Ovary (tissue), 9 donors: ENCODE measurements around the gene PRDM16. TPM values are rescaled to one million over a fixed set of nuclear protein-coding genes. Genes with fewer than 3 reads are reported as not detected.

Source experiments
- DNase-seq, 5 donors: peaks; one replicate each; pipeline ENCODE4 v3.0.0-alpha.2; 2019 to 2020
- H3K27ac ChIP-seq, 2 donors: fragments of 200-600 bp; one replicate each; pipeline versions ENCODE4 v1.5.1 to v1.8.0; 2019 to 2022
- H3K27me3 ChIP-seq: fragments of 200-600 bp; one replicate; pipeline ENCODE4 v1.8.0; 2022
- H3K36me3 ChIP-seq: fragments of 200-600 bp; sonication (generic); one replicate; pipeline ENCODE4 v1.5.1; 2019
- H3K4me1 ChIP-seq: one replicate; pipeline ENCODE4 v1.8.1; 2013; ENCODE audit warnings: mild to moderate bottlenecking, moderate library complexity; ENCODE audit not compliant: insufficient read depth
- H3K4me3 ChIP-seq: fragments of 200-600 bp; sonication (generic); one replicate; pipeline ENCODE4 v1.5.1; 2017
- H3K9me3 ChIP-seq, 2 donors: fragments of 200-600 bp in 1 of 2; sonication (generic) in 1 of 2; one replicate each; pipeline versions ENCODE4 v1.5.1 to v1.8.1; 2013 to 2019; ENCODE audit warnings: mild to moderate bottlenecking in 1 of 2, moderate library complexity in 1 of 2
- CTCF ChIP-seq, 3 donors: fragments of 450-650 bp in 2 of 3; fragments of 200-600 bp in 1 of 3; IDR thresholded peaks; one replicate each; pipeline versions ENCODE4 v1.5.1 to v1.8.0; 2016 to 2022; ENCODE audit warnings: antibody characterized with exemption in 3 of 3, mild to moderate bottlenecking in 1 of 3
- EP300 ChIP-seq: sonication (generic); formaldehyde crosslinking; IDR thresholded peaks from one replicate; pipeline ENCODE4 v1.6.1; 2017; ENCODE audit warnings: antibody characterized with exemption
- POLR2A ChIP-seq: fragments of 450-650 bp; IDR thresholded peaks from one replicate; pipeline ENCODE4 v1.6.1; 2017; ENCODE audit warnings: antibody characterized with exemption, mild to moderate bottlenecking, moderate library complexity
- WGBS, 3 donors: extraction: QIAGEN DNeasy Blood & Tissue Kit in 1 of 3; methylation state at CpG; one replicate each; pipeline versions ENCODE4 v1.1.5 to v1.1.7; 2013 to 2017; 5-methylcytosine and 5-hydroxymethylcytosine counted together
- intact Hi-C, 4 donors: fragments of 100-400 bp; cut with DNase I; formaldehyde crosslinking; loops; one replicate each; pipeline versions ENCODE4 v1.11.0 to v1.15.1; 2022 to 2023
- polyA plus RNA-seq, 2 donors: library from polyadenylated mRNA; stranded (reverse); fragments of 200-250 nt in 1 of 2; fragments of 350-450 nt in 1 of 2; fragmentation: Illumina TruSeq in 1 of 2; extraction: RNeasy Lipid Tissue Mini Kit (QIAGEN cat#74804) in 1 of 2; gene quantifications; one replicate each; pipeline ENCODE4 v1.2.3, GENCODE V29; 2013 to 2014
- total RNA-seq, 7 donors: library from RNA; depleted of rRNA in 2 of 7; stranded (reverse); fragments of >200 nt in 2 of 7; fragmentation: NEBNext Ultra II Directional in 3 of 7; extraction: Animal tissue kit (Norgen Biotek cat#: 25700) in 3 of 7; gene quantifications; one replicate each; pipeline versions ENCODE4 v1.1.0 to v1.2.4, GENCODE V29; 2016 to 2023
- donor health status: DM: no; HTN: no; CAD: no; lungs with moderate emphysema.
- donor health status: DM: no; HTN: no; CAD: no.
- donor health status: Bipolar disorder and iron deficiency.
- donor health status: DM: yes; HTN: yes; CAD: no.
- donor health status: DM: no; HTN: no; CAD: no.
- donor health status: DM: yes; HTN: yes; CAD: no.

The PRDM16 gene
- total and polyA plus RNA-seq, 9 donors: 1.1 to 17.3 (median 3.9) TPM

- H3K27ac ChIP-seq: no peak overlapping the region
- 91 to 93% (median 91%) methylated on average over 42 of the region's 42 CpGs for WGBS, 3 donors
- intact Hi-C loops: no loop called here
- TF ChIP-seq CTCF (IDR thresholded peaks at IDR 0.05) (no peak), EP300 (no peak), POLR2A (no peak)
- H3K9me3 ChIP-seq: no peaks in the 10 kb centered on the region
- H3K4me3 ChIP-seq: no peak overlapping the region
- no peaks in the 10 kb centered on the region for H3K27me3 ChIP-seq
- H3K4me1 ChIP-seq: no peaks in the 10 kb centered on the region
- H3K36me3 ChIP-seq: no peaks in the 10 kb centered on the region
- DNase-seq: no peak
Measured at GRCh38 chr1:3082571-3083516, 13.8 kb downstream of the PRDM16 start.

GRCh38 chr1:3084154-3084553 is 15.2 kb downstream of the PRDM16 start:
- H3K4me3 ChIP-seq: no peak overlapping the region
- DNase-seq: no peak
- H3K9me3 ChIP-seq: no peaks in the 10 kb centered on the region
- TF ChIP-seq POLR2A (no peak), EP300 (no peak), CTCF (IDR thresholded peaks at IDR 0.05) (no peak)
- no peaks in the 10 kb centered on the region for H3K4me1 ChIP-seq
- H3K36me3 ChIP-seq: no peaks in the 10 kb centered on the region
- no peak overlapping the region for H3K27ac ChIP-seq
- intact Hi-C loops: no loop called here
- 84 to 86% (median 85%) methylated on average over 16 of the region's 16 CpGs for WGBS, 3 donors
- no peaks in the 10 kb centered on the region for H3K27me3 ChIP-seq

- Histone ChIP-seq H3K36me3 (no peaks in the 10 kb centered on the region), H3K9me3 (no peaks in the 10 kb centered on the region), H3K27ac (no peak overlapping the region), H3K4me1 (no peaks in the 10 kb centered on the region), H3K27me3 (no peaks in the 10 kb centered on the region), H3K4me3 (no peak overlapping the region)
- DNase-seq: no peak
- TF ChIP-seq EP300: no peak
- TF ChIP-seq POLR2A: no peak
- no peak for TF ChIP-seq CTCF (IDR thresholded peaks at IDR 0.05)
- WGBS, 3 donors: 88 to 93% (median 89%) methylated on average over 12 of the region's 12 CpGs
- intact Hi-C loops: no loop called here
Measured at GRCh38 chr1:3084726-3085125, 15.7 kb downstream of the PRDM16 start.

DNA sequence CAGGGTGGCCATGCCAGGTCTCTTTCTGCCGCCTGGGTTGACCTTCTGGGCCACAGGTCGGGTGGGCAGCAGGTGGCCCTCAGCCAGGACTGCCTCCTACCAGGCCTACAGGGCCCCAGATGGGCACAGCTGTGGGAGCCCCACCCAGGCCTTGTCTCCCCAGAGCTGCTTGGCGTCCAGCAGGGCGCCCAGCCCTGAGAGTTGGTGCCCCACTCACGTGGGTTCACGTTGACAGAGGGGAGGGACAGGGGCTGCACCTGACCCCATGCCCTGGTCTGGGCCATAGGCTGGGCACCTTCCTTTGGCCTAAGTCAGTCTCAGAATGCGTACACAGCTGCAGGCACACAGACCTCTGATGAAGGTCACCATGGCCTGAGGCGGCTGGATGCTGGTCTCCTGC is 16.7 kb downstream of the PRDM16 start:
- Histone ChIP-seq H3K27me3 (no peaks in the 10 kb centered on the region), H3K9me3 (no peaks in the 10 kb centered on the region), H3K27ac (no peak overlapping the region), H3K4me3 (no peak overlapping the region), H3K4me1 (no peaks in the 10 kb centered on the region), H3K36me3 (no peaks in the 10 kb centered on the region)
- DNase-seq: no peak
- intact Hi-C loops: no loop called here
- 70 to 80% (median 76%) methylated on average over 7 to 8 of the region's 8 CpGs for WGBS, 3 donors
- TF ChIP-seq POLR2A (no peak), CTCF (IDR thresholded peaks at IDR 0.05) (no peak), EP300 (no peak)
